SK-N-SH (cell line): ENCODE measurements around the gene NLN. TPM values are rescaled to one million over a fixed set of nuclear protein-coding genes. Genes with fewer than 3 reads are reported as not detected.

Experiments used
- CTCF ChIA-PET: fragments of 300-600, 350-600 bp; formaldehyde crosslinking; extraction: SDS; loops from one replicate; lab custom pipeline; 2021; lab: Yijun Ruan, JAX
- POLR2A ChIA-PET: fragments of 350-600 bp; sonication (Branson Sonifier 250); formaldehyde crosslinking; extraction: SDS; loops from one replicate; lab custom pipeline; 2020; ENCODE audit warnings: antibody characterized with exemption, inconsistent platforms; lab: Yijun Ruan, JAX
- DNase-seq: peaks from one replicate; pipeline ENCODE4 v3.0.0; 2012
- H2AFZ ChIP-seq: fragments of 200-600 bp; sonication (generic); 2 replicates; pipeline ENCODE4 v1.8.1; 2016; ENCODE audit warnings: antibody characterized with exemption, mild to moderate bottlenecking, low read depth
- H3F3A ChIP-seq: fragments of 200-600 bp; sonication (generic); replicated peaks from 2 replicates; pipeline ENCODE3; 2016; ENCODE audit warnings: antibody characterized with exemption, mild to moderate bottlenecking; ENCODE audit not compliant: insufficient read depth
- H3K27ac ChIP-seq, 2 experiments: fragments of 200-500 bp in 1 of 2; fragments of 200-600 bp in 1 of 2; sonication (Bioruptor generic) in 1 of 2; sonication (generic), shearing (Covaris generic) in 1 of 2; 2 replicates each; pipeline versions ENCODE4 v1.5.1 to v1.6.1; 2014 to 2016; ENCODE audit warnings: low read depth in 2 of 2, inconsistent platforms in 1 of 2, low read length in 1 of 2, mild to moderate bottlenecking in 1 of 2, mixed read lengths in 1 of 2
- H3K27me3 ChIP-seq: fragments of 200-600 bp; sonication (generic), shearing (Covaris generic); 2 replicates; pipeline ENCODE4 v1.6.1; 2016; ENCODE audit warnings: mixed run types; ENCODE audit not compliant: insufficient read depth
- H3K36me3 ChIP-seq, 2 experiments: fragments of 200-500 bp in 1 of 2; fragments of 200-600 bp in 1 of 2; sonication (Bioruptor generic) in 1 of 2; sonication (generic) in 1 of 2; replicated peaks in 1 of 2; 2 replicates each; pipeline versions ENCODE3 to v1.5.1; 2014 to 2016; ENCODE audit warnings: low read length in 1 of 2, mild to moderate bottlenecking in 1 of 2; ENCODE audit not compliant: insufficient read depth in 2 of 2, control insufficient read depth in 1 of 2
- H3K4me1 ChIP-seq, 2 experiments: fragments of 200-500 bp in 1 of 2; fragments of 200-600 bp in 1 of 2; sonication (Bioruptor generic) in 1 of 2; sonication (generic), shearing (Covaris generic) in 1 of 2; 2 replicates each; pipeline versions ENCODE4 v1.5.1 to v1.6.1; 2014 to 2016; ENCODE audit warnings: low read depth in 1 of 2, low read length in 1 of 2, mixed run types in 1 of 2; ENCODE audit not compliant: insufficient read depth in 2 of 2, control insufficient read depth in 1 of 2
- H3K4me2 ChIP-seq: fragments of 200-600 bp; sonication (generic), shearing (Covaris generic); 2 replicates; pipeline ENCODE4 v1.6.1; 2017; ENCODE audit warnings: mixed run types
- H3K4me3 ChIP-seq, 2 experiments: fragments of 200-500 bp in 1 of 2; fragments of 200-600 bp in 1 of 2; sonication (Bioruptor generic) in 1 of 2; sonication (generic), shearing (Covaris generic) in 1 of 2; 2 replicates each; pipeline versions ENCODE4 v1.5.1 to v1.8.1; 2014 to 2016; ENCODE audit warnings: low read depth in 2 of 2, inconsistent platforms in 1 of 2, low read length in 1 of 2, mild to moderate bottlenecking in 1 of 2, mixed read lengths in 1 of 2, moderate library complexity in 1 of 2
- H3K79me2 ChIP-seq: fragments of 200-600 bp; sonication (generic); 2 replicates; pipeline ENCODE4 v1.8.1; 2017; ENCODE audit warnings: mild to moderate bottlenecking; ENCODE audit not compliant: insufficient read depth
- H3K9ac ChIP-seq: fragments of 200-600 bp; sonication (generic); 2 replicates; pipeline ENCODE4 v1.6.1; 2017; ENCODE audit warnings: mixed run types
- H3K9me2 ChIP-seq: fragments of 200-600 bp; sonication (generic); 2 replicates; pipeline ENCODE4 v1.6.1; 2017; ENCODE audit warnings: mixed run types
- H3K9me3 ChIP-seq: fragments of 200-600 bp; sonication (generic); 2 replicates; pipeline ENCODE4 v1.6.1; 2017; ENCODE audit warnings: mixed run types, mild to moderate bottlenecking, moderate library complexity
- H4K20me1 ChIP-seq: fragments of 200-600 bp; sonication (generic); 2 replicates; pipeline ENCODE4 v1.6.1; 2017; ENCODE audit warnings: mild to moderate bottlenecking, mixed run types; ENCODE audit not compliant: insufficient read depth
- ELF1 ChIP-seq: IDR thresholded peaks from 2 replicates; pipeline ENCODE4 v1.4.0; 2012
- EP300 ChIP-seq, 2 experiments: IDR thresholded peaks; 2 replicates each; pipeline versions ENCODE4 v1.4.0 to v1.6.1; 2012; ENCODE audit warnings: borderline replicate concordance in 1 of 2, low read depth in 1 of 2, low read length in 1 of 2
- EZH2phosphoT487 ChIP-seq: fragments of 200-600 bp; sonication (generic); IDR thresholded peaks from 2 replicates; pipeline ENCODE4 v1.6.1; 2017; ENCODE audit warnings: low read depth, mixed run types, mild to moderate bottlenecking, antibody characterized with exemption, moderate library complexity, borderline replicate concordance
- FOSL2 ChIP-seq: IDR thresholded peaks from 2 replicates; pipeline ENCODE4 v1.4.0; 2012; ENCODE audit warnings: low read depth, mild to moderate bottlenecking, moderate library complexity, borderline replicate concordance
- FOXJ3 ChIP-seq: sonication (generic); formaldehyde crosslinking; IDR thresholded peaks from 2 replicates; pipeline ENCODE4 v1.5.1; 2020; ENCODE audit warnings: mild to moderate bottlenecking, missing genetic modification reagents
- FOXM1 ChIP-seq: IDR thresholded peaks from 2 replicates; pipeline ENCODE4 v1.4.0; 2012; ENCODE audit warnings: low read depth, mild to moderate bottlenecking
- GABPA ChIP-seq: IDR thresholded peaks from 2 replicates; pipeline ENCODE4 v1.4.0; 2012; ENCODE audit warnings: low read depth, mild to moderate bottlenecking
- GATA2 ChIP-seq: sonication (generic); formaldehyde crosslinking; IDR thresholded peaks from 2 replicates; pipeline ENCODE4 v1.5.0; 2020; ENCODE audit warnings: mild to moderate bottlenecking, missing genetic modification reagents
- JUND ChIP-seq: IDR thresholded peaks from 2 replicates; pipeline ENCODE4 v1.4.0; 2012
- MEF2A ChIP-seq: IDR thresholded peaks from 2 replicates; pipeline ENCODE4 v1.4.0; 2012; ENCODE audit warnings: low read depth, borderline replicate concordance
- MXI1 ChIP-seq: IDR thresholded peaks from 2 replicates; pipeline ENCODE4 v1.6.1; 2012; ENCODE audit warnings: mild to moderate bottlenecking, low read depth, low read length, improper control_type of control experiment
- NFIC ChIP-seq: IDR thresholded peaks from 2 replicates; pipeline ENCODE4 v1.4.0; 2012; ENCODE audit warnings: borderline replicate concordance
- NRF1 ChIP-seq: IDR thresholded peaks from 2 replicates; pipeline ENCODE4 v1.6.1; 2012; ENCODE audit warnings: low read depth, mild to moderate bottlenecking, low read length
- POLR2AphosphoS5 ChIP-seq: IDR thresholded peaks from 2 replicates; pipeline ENCODE4 v1.6.1; 2012; ENCODE audit warnings: low read depth, low read length
- RAD21 ChIP-seq: IDR thresholded peaks from 2 replicates; pipeline ENCODE4 v1.6.1; 2012; ENCODE audit warnings: mild to moderate bottlenecking, low read length
- RCOR1 ChIP-seq: fragments of 150-350 bp; IDR thresholded peaks from 2 replicates; pipeline ENCODE4 v1.6.1; 2017; ENCODE audit warnings: antibody characterized with exemption, low read length
- RXRA ChIP-seq: IDR thresholded peaks from 2 replicates; pipeline ENCODE4 v1.4.0; 2012; ENCODE audit warnings: low read depth, mild to moderate bottlenecking, borderline replicate concordance
- SIN3A ChIP-seq: IDR thresholded peaks from 2 replicates; pipeline ENCODE4 v1.6.1; 2012; ENCODE audit warnings: low read depth, mild to moderate bottlenecking, low read length, moderate library complexity, borderline replicate concordance
- SMC3 ChIP-seq: IDR thresholded peaks from 2 replicates; pipeline ENCODE4 v1.6.1; 2012; ENCODE audit warnings: low read depth, low read length, improper control_type of control experiment
- TCF12 ChIP-seq: IDR thresholded peaks from 2 replicates; pipeline ENCODE4 v1.4.0; 2012
- TEAD4 ChIP-seq: IDR thresholded peaks from 2 replicates; pipeline ENCODE4 v1.4.0; 2012; ENCODE audit warnings: mild to moderate bottlenecking, borderline replicate concordance; ENCODE audit not compliant: insufficient read depth
- USF1 ChIP-seq: IDR thresholded peaks from 2 replicates; pipeline ENCODE4 v1.4.0; 2012; ENCODE audit warnings: low read depth, borderline replicate concordance
- ZBTB33 ChIP-seq: IDR thresholded peaks from 2 replicates; pipeline ENCODE4 v1.4.0; 2012; ENCODE audit warnings: low read depth, borderline replicate concordance
- WGBS: methylation state at CpG from one replicate; pipeline ENCODE4 v1.1.6; 2017; ENCODE audit warnings: low lambda C conversion rate; 5-methylcytosine and 5-hydroxymethylcytosine counted together
- polyA plus RNA-seq, 3 experiments: library from polyadenylated mRNA; depleted of rRNA; stranded (reverse); fragments of >200 nt; gene quantifications; 2 replicates each; pipeline ENCODE4 v1.2.3, GENCODE V29; 2012
- TF ChIP-seq, protein P1 (sequence below): IDR thresholded peaks from 2 replicates; pipeline ENCODE4 v1.4.0; 2012; ENCODE audit warnings: low read depth
- TF ChIP-seq, protein P2 (sequence below): IDR thresholded peaks from 2 replicates; pipeline ENCODE4; 2012

NLN gene
- polyA plus RNA-seq, 1 of the 3 experiments (the other 2 are of a cell fraction): 17.1 TPM

DNA sequence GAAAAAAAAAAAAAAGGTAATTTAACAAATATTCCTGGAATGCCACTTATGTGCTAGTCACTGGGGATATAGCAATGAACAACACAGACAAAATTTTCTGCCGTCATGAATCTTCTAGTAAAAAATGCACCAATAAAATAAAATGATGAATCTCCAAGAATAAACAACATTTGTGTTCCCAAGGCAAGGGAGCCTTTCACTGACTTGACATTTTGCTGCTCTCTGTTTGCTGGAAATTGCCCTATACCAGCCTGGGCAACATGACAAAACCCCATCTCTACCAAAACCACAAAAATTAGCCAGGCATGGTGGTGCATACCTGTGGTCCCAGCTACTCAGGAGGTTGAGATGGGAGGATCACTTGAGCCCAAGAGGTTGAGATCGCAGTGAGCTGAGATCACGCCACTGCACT, 139.8 kb downstream of the NLN start:
- Histone ChIP-seq H3F3A (peaks cover 16% of the 10 kb centered on the region), H3K27me3 (no peaks in the 10 kb centered on the region), H4K20me1 (no peaks in the 10 kb centered on the region), H3K4me1 (peaks cover 0 to 16% of the 10 kb centered on the region in 2 experiments; a peak in 1 of 4 replicates), H3K36me3 (no peaks in the 10 kb centered on the region), H3K4me3 (no peak overlapping the region), H2AFZ (peak overlapping the region; percentile 25; the same call in 1 of the 2 replicates), H3K9me2 (no peaks in the 10 kb centered on the region), H3K9ac (peak overlapping the region; percentile 71; the same call in 1 of the 2 replicates), H3K27ac (peak overlapping the region in 1 of 2 experiments; percentile 95; a peak in 3 of 4 replicates), H3K79me2 (no peaks in the 10 kb centered on the region), H3K4me2 (peak overlapping the region; percentile 37; the same call in 1 of the 2 replicates), H3K9me3 (no peaks in the 10 kb centered on the region)
- ChIA-PET CTCF (no interaction called here), POLR2A (no interaction called here)
- WGBS: 18% methylated on average over 3 of the region's 3 CpGs
- TF ChIP-seq NRF1 (no peak), SIN3A (no peak), TEAD4 (peak; percentile 95), ZBTB33 (peak; percentile 63; the same call in 1 of the 2 replicates), FOXJ3 (CRISPR knock-in tag) (no peak), FOXM1 (peak; percentile 81; the same call in 1 of the 2 replicates), EP300 (IDR thresholded peaks at IDR 0.05; ENCODE audit: borderline replicate concordance in 1 of 2, low read depth in 1 of 2, low read length in 1 of 2) (peak in 1 of 2 experiments; percentile 91; a peak in 2 of 4 replicates), GATA2 (CRISPR knock-in tag) (no peak), USF1 (no peak), FOSL2 (peak; percentile 76), SMC3 (no peak), EZH2phosphoT487 (no peak), ELF1 (no peak), NFIC (peak; percentile 87), MEF2A (peak; percentile 56; the same call in 1 of the 2 replicates), MXI1 (no peak), POLR2AphosphoS5 (no peak; the same call in 1 of the 2 replicates), GABPA (0 out of 2 replicates have a peak, but pooled peaks have one; percentile 15), RXRA (peak; percentile 89), RAD21 (no peak), RCOR1 (no peak), TCF12 (peak; percentile 94), JUND (peak; percentile 58)
- TF ChIP-seq, protein P1, sequence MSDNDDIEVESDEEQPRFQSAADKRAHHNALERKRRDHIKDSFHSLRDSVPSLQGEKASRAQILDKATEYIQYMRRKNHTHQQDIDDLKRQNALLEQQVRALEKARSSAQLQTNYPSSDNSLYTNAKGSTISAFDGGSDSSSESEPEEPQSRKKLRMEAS: peak; percentile 53; the same call in 1 of the 2 replicates
- TF ChIP-seq, protein P2, sequence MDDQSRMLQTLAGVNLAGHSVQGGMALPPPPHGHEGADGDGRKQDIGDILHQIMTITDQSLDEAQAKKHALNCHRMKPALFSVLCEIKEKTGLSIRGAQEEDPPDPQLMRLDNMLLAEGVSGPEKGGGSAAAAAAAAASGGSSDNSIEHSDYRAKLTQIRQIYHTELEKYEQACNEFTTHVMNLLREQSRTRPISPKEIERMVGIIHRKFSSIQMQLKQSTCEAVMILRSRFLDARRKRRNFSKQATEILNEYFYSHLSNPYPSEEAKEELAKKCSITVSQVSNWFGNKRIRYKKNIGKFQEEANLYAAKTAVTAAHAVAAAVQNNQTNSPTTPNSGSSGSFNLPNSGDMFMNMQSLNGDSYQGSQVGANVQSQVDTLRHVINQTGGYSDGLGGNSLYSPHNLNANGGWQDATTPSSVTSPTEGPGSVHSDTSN: peak; percentile 85
- DNase-seq: no peak
